CD4-positive, alpha-beta T cell treated with Interleukin-6 for 4 hours (primary cell): ENCODE measurements around the gene ZIC3.

Source experiments
- DNase-seq: peaks from one replicate; pipeline ENCODE4 v3.0.0-alpha.2; 2020; ENCODE audit warnings: mixed read lengths

Gene ZIC3

GRCh38 chrX:137574102-137574783 is 8.3 kb downstream of the ZIC3 start:
- no peak for DNase-seq

GRCh38 chrX:137574784-137575293 is 8.9 kb downstream of the ZIC3 start:
- DNase-seq: no peak

- DNase-seq: no peak
Observed at GRCh38 chrX:137575596-137576255, 9.8 kb downstream of the ZIC3 start.

- no peak for DNase-seq
Observed at GRCh38 chrX:137587151-137587550, 21.2 kb downstream of the ZIC3 start.

- DNase-seq: no peak
Observed at GRCh38 chrX:137600769-137601168, 34.8 kb downstream of the ZIC3 start.
